CD4-positive, alpha-beta memory T cell (primary cell): Measurements from ENCODE around the gene ETHE1. TPM values are rescaled to one million over a fixed set of nuclear protein-coding genes. Genes with fewer than 3 reads are reported as not detected.
"Not testable (repeated sequence)": the region's sequence is repeated elsewhere in the genome, so short reads cannot be mapped to it uniquely, and the experiment has no call there.

Source experiments
- CTCF ChIA-PET: fragments of 350-600 bp; sonication (Branson Sonifier 250); formaldehyde crosslinking; loops from one replicate; lab custom pipeline; 2021; ENCODE audit warnings: inconsistent platforms; ENCODE audit not compliant: partially characterized antibody; lab: Charles Lee
- POLR2A ChIA-PET: fragments of 350-600 bp; sonication (Branson Sonifier 250); formaldehyde crosslinking; loops from one replicate; lab custom pipeline; 2021; ENCODE audit not compliant: partially characterized antibody; lab: Charles Lee
- DNase-seq, 5 donors: peaks; one replicate each; pipeline versions ENCODE4 v3.0.0 to v3.0.0-alpha.2; 2020 to 2022; ENCODE audit warnings: mixed read lengths in 1 of 5
- H3K27ac ChIP-seq: one replicate; pipeline ENCODE4 v1.7.0; 2013; ENCODE audit warnings: low read depth, low read length
- H3K27me3 ChIP-seq: 2 replicates; pipeline ENCODE4 v1.7.0; 2013; ENCODE audit warnings: mild to moderate bottlenecking, low read length, moderate library complexity; ENCODE audit not compliant: insufficient read depth
- H3K36me3 ChIP-seq: 2 replicates; pipeline ENCODE4 v1.7.0; 2013; ENCODE audit warnings: mild to moderate bottlenecking, low read length, moderate library complexity; ENCODE audit not compliant: insufficient read depth
- H3K4me1 ChIP-seq: 2 replicates; pipeline ENCODE4 v1.7.0; 2013; ENCODE audit warnings: mild to moderate bottlenecking, low read length, moderate library complexity; ENCODE audit not compliant: insufficient read depth
- H3K4me3 ChIP-seq, 2 donors: one replicate each; pipeline ENCODE4 v1.7.0; 2013; ENCODE audit warnings: low read length in 2 of 2, mild to moderate bottlenecking in 1 of 2
- H3K9me3 ChIP-seq, 2 donors: one replicate each; pipeline ENCODE4 v1.7.0; 2013; ENCODE audit warnings: low read length in 2 of 2, control low read depth in 1 of 2; ENCODE audit not compliant: control insufficient read depth in 1 of 2
- H3K27ac Mint-ChIP-seq, 7 donors: one replicate each; pipeline ENCODE4 v1.8.0; 2020 to 2021; ENCODE audit warnings: mixed read lengths in 7 of 7, mild to moderate bottlenecking in 6 of 7, inconsistent platforms in 3 of 7, moderate library complexity in 3 of 7
- H3K27me3 Mint-ChIP-seq, 2 donors: one replicate each; pipeline ENCODE4 v1.8.0; 2020 to 2021; ENCODE audit warnings: mixed read lengths in 2 of 2
- H3K36me3 Mint-ChIP-seq, 2 donors: one replicate each; pipeline ENCODE4 v1.8.0; 2020 to 2021; ENCODE audit warnings: mixed read lengths in 2 of 2, inconsistent platforms in 1 of 2, mild to moderate bottlenecking in 1 of 2
- H3K4me1 Mint-ChIP-seq, 4 donors: one replicate each; pipeline ENCODE4 v1.8.0; 2020 to 2021; ENCODE audit warnings: mixed read lengths in 4 of 4, mild to moderate bottlenecking in 1 of 4
- H3K4me3 Mint-ChIP-seq, 8 donors: one replicate each; pipeline ENCODE4 v1.8.0; 2020 to 2021; ENCODE audit warnings: mixed read lengths in 8 of 8, mild to moderate bottlenecking in 7 of 8, moderate library complexity in 6 of 8, inconsistent platforms in 3 of 8
- H3K9me3 Mint-ChIP-seq, 8 donors: one replicate each; pipeline ENCODE4 v1.8.0; 2020 to 2021; ENCODE audit warnings: mixed read lengths in 8 of 8, mild to moderate bottlenecking in 5 of 8, inconsistent platforms in 3 of 8, moderate library complexity in 1 of 8
- intact Hi-C: fragments of 100-400 bp; cut with micrococcal nuclease; formaldehyde crosslinking; loops from one replicate; pipeline ENCODE4 v1.15.1; 2023
- polyA plus RNA-seq, 2 donors: library from polyadenylated mRNA; unstranded; fragments of 300-500 nt; fragmentation: Illumina TruSeq; gene quantifications; one replicate each; pipeline ENCODE4 v1.2.3, GENCODE V29; 2021
- total RNA-seq, 2 experiments: library from RNA; stranded (reverse); gene quantifications; one replicate each; pipeline ENCODE4 v1.2.3, GENCODE V29; 2021

ETHE1 gene
- total and polyA plus RNA-seq, 4 experiments from 2014 or later = 23.9 to 80.7 (median 54.1) TPM

- ChIA-PET POLR2A (interaction anchor here (0.6 to 4.5 kb wide), 14 partner anchors 8 to 108 kb away, joined by 3 to 33 read pairs (median 4); partner anchors contain the start of genes IRGQ, PHLDB3, ZNF575 and ZNF576), CTCF (interaction anchor here (1.0 to 21.6 kb wide), 9 partner anchors 10 to 104 kb away, joined by 3 to 835 read pairs (median 4); no protein-coding TSS in a partner anchor)
- DNase-seq = peak; percentile 31 to 51 (median 43)
- H3K36me3 Mint-ChIP-seq = peaks cover 0 to 9% of the 10 kb centered on the region in 2 donors
- H3K4me1 Mint-ChIP-seq = peaks cover 16 to 36% (median 21%) of the 10 kb centered on the region in 4 donors
- no peaks in the 10 kb centered on the region for H3K9me3 ChIP-seq
- H3K27me3 ChIP-seq = no peaks in the 10 kb centered on the region
- no peaks in the 10 kb centered on the region for H3K9me3 Mint-ChIP-seq
- peak overlapping the region; percentile 67 for H3K27ac ChIP-seq
- H3K4me1 ChIP-seq = peaks cover 25% of the 10 kb centered on the region
- peak overlapping the region; percentile 75 to 94 (median 80) for H3K4me3 Mint-ChIP-seq
- H3K27me3 Mint-ChIP-seq = no peaks in the 10 kb centered on the region
- H3K36me3 ChIP-seq = no peaks in the 10 kb centered on the region
- peak overlapping the region; percentile 37 to 90 (median 79) for H3K27ac Mint-ChIP-seq
- peak overlapping the region; percentile 60 to 90 for H3K4me3 ChIP-seq
- intact Hi-C loops = no loop called here
Measured at GRCh38 chr19:43524922-43525835, 1.8 kb downstream of the ETHE1 start.

GRCh38 chr19:43523696-43524095 is 3.3 kb downstream of the ETHE1 start:
- H3K27me3 ChIP-seq, H3K27me3 Mint-ChIP-seq, H3K36me3 ChIP-seq, H3K9me3 Mint-ChIP-seq, intact Hi-C loops, H3K27ac ChIP-seq, DNase-seq, H3K4me3 ChIP-seq, H3K9me3 ChIP-seq: not testable (repeated sequence)
- peaks cover 4 to 12% of the 10 kb centered on the region in 2 donors for H3K36me3 Mint-ChIP-seq
- peak overlapping the region in 1 of 8 donors; percentile 29 for H3K4me3 Mint-ChIP-seq
- ChIA-PET POLR2A (interaction anchor here (1.0 kb wide), 1 partner anchor 84 kb away, joined by 3 read pairs; no protein-coding TSS in a partner anchor), CTCF (interaction anchor here (0.7 to 21.6 kb wide), 4 partner anchors 13 to 1650 kb away, joined by 3 to 835 read pairs (median 6); no protein-coding TSS in a partner anchor)
- H3K27ac Mint-ChIP-seq = peak overlapping the region in 2 of 7 donors; percentile 18 to 25
- H3K4me1 ChIP-seq = peaks cover 31% of the 10 kb centered on the region
- peaks cover 21 to 42% (median 26%) of the 10 kb centered on the region in 4 donors for H3K4me1 Mint-ChIP-seq

- Histone ChIP-seq H3K27ac (no peak overlapping the region), H3K27me3 (no peaks in the 10 kb centered on the region), H3K9me3 (no peaks in the 10 kb centered on the region), H3K4me3 (no peak overlapping the region), H3K4me1 (peaks cover 31% of the 10 kb centered on the region), H3K36me3 (no peaks in the 10 kb centered on the region)
- H3K27me3 Mint-ChIP-seq = no peaks in the 10 kb centered on the region
- peaks cover 22 to 42% (median 27%) of the 10 kb centered on the region in 4 donors for H3K4me1 Mint-ChIP-seq
- intact Hi-C loops = no loop called here
- peaks cover 4 to 12% of the 10 kb centered on the region in 2 donors for H3K36me3 Mint-ChIP-seq
- CTCF ChIA-PET = interaction anchor here (21.6 kb wide), 1 partner anchor 84 kb away, joined by 835 read pairs; no protein-coding TSS in a partner anchor
- peak overlapping the region in 6 of 7 donors; percentile 23 to 78 (median 50) for H3K27ac Mint-ChIP-seq
- DNase-seq = no peak
- no peaks in the 10 kb centered on the region for H3K9me3 Mint-ChIP-seq
- POLR2A ChIA-PET = interaction anchor here (0.9 to 1.0 kb wide), 2 partner anchors 59 to 84 kb away, joined by 3 read pairs; no protein-coding TSS in a partner anchor
- H3K4me3 Mint-ChIP-seq = peak overlapping the region in 1 of 8 donors; percentile 22
Measured at GRCh38 chr19:43522929-43523328, 4.1 kb downstream of the ETHE1 start.

GRCh38 chr19:43519436-43520088 is 7.4 kb downstream of the ETHE1 start:
- Histone ChIP-seq H3K27ac (no peak overlapping the region), H3K36me3 (no peaks in the 10 kb centered on the region), H3K27me3 (no peaks in the 10 kb centered on the region), H3K4me3 (no peak overlapping the region), H3K4me1 (peaks cover 11% of the 10 kb centered on the region), H3K9me3 (no peaks in the 10 kb centered on the region)
- peak overlapping the region in 3 of 8 donors; percentile 2 to 13 (median 9) for H3K4me3 Mint-ChIP-seq
- intact Hi-C loops = loop anchor here (1.0 to 2.0 kb wide), 4 partner anchors 15 to 86 kb away; partner anchors contain the start of gene PHLDB3
- ChIA-PET CTCF (interaction anchor here (0.7 to 21.6 kb wide), 26 partner anchors 9 to 149 kb away, joined by 3 to 835 read pairs (median 6); partner anchors contain the start of genes IRGQ, PHLDB3, ZNF575 and ZNF576), POLR2A (interaction anchor here (1.1 to 4.1 kb wide), 9 partner anchors 14 to 87 kb away, joined by 5 to 69 read pairs (median 12); partner anchors contain the start of genes PHLDB3 and ZNF575)
- H3K9me3 Mint-ChIP-seq = no peaks in the 10 kb centered on the region
- peak; percentile 75 to 79 (median 78) for DNase-seq
- no peaks in the 10 kb centered on the region for H3K27me3 Mint-ChIP-seq
- peaks cover 4 to 10% of the 10 kb centered on the region in 2 donors for H3K36me3 Mint-ChIP-seq
- peak overlapping the region in 6 of 7 donors; percentile 14 to 82 (median 41) for H3K27ac Mint-ChIP-seq
- peaks cover 13 to 14% (median 13%) of the 10 kb centered on the region in 4 donors for H3K4me1 Mint-ChIP-seq

- intact Hi-C loops = loop anchor here (2.0 kb wide), 1 partner anchor 13 kb away; the partner anchor contains the start of gene PHLDB3
Measured at GRCh38 chr19:43518051-43518450, 8.9 kb downstream of the ETHE1 start.

GRCh38 chr19:43512399-43512798 is 14.6 kb downstream of the ETHE1 start:
- POLR2A ChIA-PET, H3K4me1 Mint-ChIP-seq, H3K27ac ChIP-seq, H3K27me3 ChIP-seq, DNase-seq, H3K4me3 ChIP-seq, H3K27me3 Mint-ChIP-seq, intact Hi-C loops, H3K4me1 ChIP-seq, H3K9me3 ChIP-seq, H3K4me3 Mint-ChIP-seq, H3K9me3 Mint-ChIP-seq: not testable (repeated sequence)
- peaks cover 21 to 39% of the 10 kb centered on the region in 2 donors for H3K36me3 Mint-ChIP-seq
- CTCF ChIA-PET = interaction anchor here (1.3 kb wide), 2 partner anchors 8 to 73 kb away, joined by 4 to 6 read pairs; partner anchors contain the start of gene PHLDB3
- H3K27ac Mint-ChIP-seq = peak overlapping the region in 4 of 7 donors; percentile 11 to 76 (median 54)
- peaks cover 24% of the 10 kb centered on the region for H3K36me3 ChIP-seq

More at GRCh38 chr19:43518051-43518450, 8.9 kb downstream of the ETHE1 start:
- peaks cover 4 to 11% of the 10 kb centered on the region in 2 donors for H3K36me3 Mint-ChIP-seq
- ChIA-PET CTCF (interaction anchor here (1.2 to 21.6 kb wide), 8 partner anchors 13 to 92 kb away, joined by 3 to 835 read pairs (median 23); partner anchors contain the start of genes IRGQ, PHLDB3, ZNF575 and ZNF576), POLR2A (interaction anchor here (1.0 to 4.1 kb wide), 7 partner anchors 14 to 86 kb away, joined by 3 to 69 read pairs (median 5); partner anchors contain the start of genes PHLDB3 and ZNF575)
- no peak for DNase-seq
- H3K27ac Mint-ChIP-seq = peak overlapping the region in 2 of 7 donors; percentile 30 to 38
- peaks cover 6% of the 10 kb centered on the region for H3K4me1 ChIP-seq
- no peak overlapping the region for H3K4me3 ChIP-seq
- no peaks in the 10 kb centered on the region for H3K9me3 Mint-ChIP-seq
- peaks cover 9 to 10% (median 10%) of the 10 kb centered on the region in 4 donors for H3K4me1 Mint-ChIP-seq
- no peak overlapping the region for H3K4me3 Mint-ChIP-seq
- no peaks in the 10 kb centered on the region for H3K36me3 ChIP-seq
- no peak overlapping the region for H3K27ac ChIP-seq
- no peaks in the 10 kb centered on the region for H3K27me3 ChIP-seq
- no peaks in the 10 kb centered on the region for H3K27me3 Mint-ChIP-seq
- no peaks in the 10 kb centered on the region for H3K9me3 ChIP-seq
